Activated CD8-positive, alpha-beta memory T cell treated with anti-CD3 and anti-CD28 coated beads, Interleukin-2, amount 50 U/mL, for 24 hours (primary cell): ENCODE measurements around the gene NDUFB4.
A peak's percentile ranks its signal among the peaks of the same experiment; 100 is the strongest.

Experiments
- DNase-seq: peaks from one replicate; pipeline ENCODE4 v3.0.0-alpha.2; 2020; ENCODE audit errors: extremely low read depth

The NDUFB4 gene

DNA sequence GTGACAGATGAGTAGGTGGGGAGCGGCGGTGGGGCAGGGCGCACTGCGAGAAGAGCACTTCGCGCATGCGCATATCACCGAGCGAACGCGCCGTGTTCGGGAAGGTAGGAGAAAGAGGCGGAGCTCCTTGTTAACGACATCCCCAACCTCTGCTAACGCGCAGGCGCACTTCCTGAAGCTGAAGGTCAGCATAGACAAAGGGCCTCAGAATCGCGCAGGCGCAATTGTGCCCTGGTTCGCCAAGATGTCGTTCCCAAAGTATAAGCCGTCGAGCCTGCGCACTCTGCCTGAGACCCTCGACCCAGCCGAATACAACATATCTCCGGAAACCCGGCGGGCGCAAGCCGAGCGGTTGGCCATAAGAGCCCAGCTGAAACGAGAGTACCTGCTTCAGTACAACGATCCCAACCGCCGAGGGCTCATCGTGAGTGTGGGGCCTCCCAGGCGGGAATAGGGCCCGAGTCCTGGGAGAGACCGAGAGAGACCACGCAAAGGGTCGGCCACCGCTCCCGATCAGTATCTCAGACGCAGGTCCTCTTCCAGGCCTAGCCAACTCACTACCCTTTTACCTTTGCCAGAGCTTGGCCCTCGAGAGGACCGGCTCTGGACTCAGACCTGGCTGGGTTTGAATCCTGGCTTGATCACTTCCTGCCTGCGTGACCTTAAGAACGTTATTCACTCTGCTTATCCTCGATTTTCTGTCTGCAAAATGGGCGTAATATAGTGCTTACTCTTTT lies at the start of gene NDUFB4:
Gene NDUFB4, plus strand, starts transcription at position 221 of the 737 bp plus-strand sequence. Its CDS starts 24 bp downstream, at position 245.
- peak; percentile 94 for DNase-seq

- DNase-seq, result no peak
Measured at GRCh38 chr3:120550546-120550945, 45.6 kb upstream of the NDUFB4 start.

DNA sequence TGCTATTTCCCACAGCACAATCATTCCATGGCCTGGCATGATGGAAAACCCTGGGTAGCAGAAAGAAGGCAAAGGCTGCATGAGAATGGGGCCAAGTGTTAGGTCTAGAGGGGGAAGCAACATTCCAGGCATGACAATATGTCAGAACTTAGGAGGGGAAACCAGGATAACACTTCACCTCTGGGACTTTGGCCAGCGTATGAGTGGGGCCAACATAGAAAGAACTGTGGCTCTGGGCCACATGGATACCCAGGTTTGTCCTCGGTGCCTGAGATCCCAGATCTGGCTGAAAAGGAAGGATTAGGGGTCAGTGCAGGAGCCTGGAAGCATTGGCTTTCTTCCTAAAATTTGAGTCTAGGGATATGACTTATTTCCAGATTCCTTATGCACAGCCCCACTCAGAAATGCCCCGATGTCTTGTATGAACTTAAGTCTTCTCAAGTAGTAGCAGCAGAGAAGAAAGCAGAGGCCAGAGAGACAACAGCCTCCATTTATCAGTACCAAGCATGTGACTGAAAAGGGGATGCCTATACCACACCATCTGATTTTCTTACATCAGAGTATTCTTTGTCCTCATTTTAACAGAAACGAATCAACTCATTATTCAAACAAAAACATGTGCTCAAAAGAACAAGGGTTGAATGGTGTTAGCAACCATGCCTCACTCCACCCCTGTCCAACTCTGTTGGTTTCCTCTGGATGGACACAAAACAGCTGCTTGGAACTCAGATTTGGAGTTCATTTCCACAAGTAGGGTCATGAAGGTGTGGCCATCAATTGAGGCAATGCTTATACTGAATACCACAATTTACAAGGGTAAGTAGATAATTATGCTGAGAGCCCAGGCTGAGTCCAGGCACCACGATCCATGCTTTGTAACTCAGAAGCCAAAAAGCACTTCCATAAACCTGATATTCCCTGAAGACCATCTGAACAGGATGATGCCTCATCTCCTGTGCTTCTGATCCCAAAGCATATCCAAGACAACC lies 43.7 kb upstream of the NDUFB4 start:
- no peak for DNase-seq

DNA sequence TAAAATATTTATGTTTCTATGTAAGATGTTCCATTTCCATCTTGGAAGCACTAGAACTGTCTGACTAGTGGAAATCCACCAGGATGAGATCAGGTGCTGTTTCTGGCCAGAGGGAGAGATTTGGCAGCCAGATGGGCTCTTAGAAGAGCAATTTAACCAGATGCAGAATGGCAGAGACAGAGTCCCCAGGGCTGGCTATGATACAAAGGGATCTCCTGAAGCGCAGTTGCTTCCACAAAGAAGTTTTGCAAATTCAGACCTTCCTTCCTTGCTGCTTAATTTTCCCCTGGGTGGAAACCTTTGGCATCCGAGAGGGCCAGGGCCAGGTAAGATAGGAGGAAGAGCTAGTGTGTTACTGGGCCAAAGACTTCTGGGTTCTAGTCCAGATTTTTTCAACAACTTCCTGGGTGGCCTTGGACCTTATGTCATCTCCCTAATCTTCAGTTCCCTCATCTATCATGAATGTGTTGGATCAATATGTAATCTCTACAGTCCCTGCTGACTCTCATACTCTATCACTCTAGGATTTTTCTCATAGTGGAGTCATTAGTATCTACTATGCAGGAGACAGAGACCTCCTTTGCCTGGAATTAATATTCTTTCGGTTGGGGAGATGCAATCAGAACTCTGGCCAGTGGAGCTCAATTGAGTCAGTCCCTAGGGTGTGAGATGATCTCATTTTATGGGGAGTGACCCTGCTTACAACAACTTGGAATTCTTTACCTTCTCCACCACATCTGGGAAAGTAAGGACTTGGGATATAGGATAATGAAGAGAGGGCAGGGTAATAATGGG lies 41.1 kb upstream of the NDUFB4 start:
- no peak for DNase-seq

DNA sequence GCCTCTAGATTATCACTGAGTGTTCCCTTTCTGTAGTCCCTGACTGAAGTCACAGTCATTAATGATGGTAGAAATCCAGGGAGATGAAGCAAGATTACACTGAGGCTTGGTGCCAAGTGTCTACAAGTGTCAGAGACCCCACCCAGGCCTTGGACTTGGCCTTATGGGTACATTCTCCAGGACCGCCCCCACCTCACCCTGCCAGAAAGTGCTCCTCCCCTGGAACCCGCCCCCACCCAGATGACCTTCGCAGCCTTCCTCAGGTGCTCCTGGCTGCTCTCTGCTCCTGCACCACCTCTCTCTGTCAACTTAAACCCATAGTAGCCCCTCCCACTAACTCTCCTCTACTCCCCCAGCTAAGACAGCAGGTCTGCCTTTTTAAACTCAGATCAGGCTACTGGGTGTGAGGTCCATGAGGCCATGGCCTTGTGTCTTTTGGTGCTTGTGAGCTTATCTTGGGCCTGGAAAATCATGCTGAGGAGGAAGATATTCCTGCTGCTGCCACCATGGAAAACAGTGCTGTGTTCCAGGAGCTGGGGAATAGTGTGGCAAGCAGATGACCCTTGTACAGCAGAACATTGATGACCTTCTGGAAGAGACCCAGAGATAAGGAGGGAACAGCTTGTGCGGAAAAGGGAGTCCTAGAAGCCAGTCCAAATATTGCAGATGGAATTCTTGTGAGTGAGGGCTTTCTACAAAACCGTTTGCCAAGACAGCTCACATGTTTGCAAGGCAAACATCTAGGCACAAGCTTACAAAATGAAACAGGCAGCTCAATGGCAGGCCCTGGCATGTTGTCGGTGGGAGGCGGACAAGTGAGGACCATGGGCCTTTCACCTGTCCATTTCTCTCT lies 40.3 kb upstream of the NDUFB4 start:
- no peak for DNase-seq

DNA sequence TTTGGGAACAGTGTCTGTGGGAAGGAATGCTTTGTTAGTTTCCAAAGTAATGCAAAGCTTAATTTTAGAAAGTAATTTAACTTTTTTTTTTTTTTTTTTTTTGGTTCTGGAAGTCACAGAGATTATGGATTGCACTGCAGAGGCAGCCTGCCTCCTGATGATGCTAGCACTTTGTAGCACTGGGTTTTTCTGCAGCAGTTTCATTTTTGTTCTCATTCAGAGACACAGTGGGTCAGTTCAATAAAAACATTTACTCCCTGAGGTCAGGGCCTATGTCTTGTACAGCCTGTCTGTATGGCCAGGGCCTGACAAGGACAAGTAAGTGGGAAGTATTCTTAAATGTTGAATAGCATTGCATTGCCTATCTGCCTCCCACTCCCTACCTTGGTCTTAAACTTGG lies 39.0 kb upstream of the NDUFB4 start:
- DNase-seq, result no peak

DNA sequence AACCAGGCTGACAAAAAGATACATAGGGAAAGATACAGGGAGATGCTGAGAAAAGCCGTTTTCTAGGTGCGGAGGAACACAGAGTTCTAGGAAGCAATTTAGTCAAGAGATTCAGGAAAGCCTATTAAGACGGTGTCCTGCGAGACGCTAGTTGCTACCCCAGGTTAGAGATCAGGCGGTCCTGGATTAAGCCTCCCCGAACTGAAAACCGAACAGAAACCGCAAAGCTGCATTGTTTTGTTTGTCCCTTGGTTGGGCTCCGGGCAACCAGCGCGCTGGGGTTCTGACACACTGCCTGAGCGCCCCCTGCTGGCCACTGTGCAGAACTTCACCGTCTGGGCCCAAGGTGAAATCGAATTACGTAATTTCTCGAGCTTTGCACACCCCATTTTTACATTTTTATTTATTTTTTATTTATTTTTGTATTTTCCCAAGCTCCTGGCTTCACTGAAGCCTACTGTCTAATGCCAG lies 37.3 kb upstream of the NDUFB4 start:
- peak; percentile 58 for DNase-seq

DNA sequence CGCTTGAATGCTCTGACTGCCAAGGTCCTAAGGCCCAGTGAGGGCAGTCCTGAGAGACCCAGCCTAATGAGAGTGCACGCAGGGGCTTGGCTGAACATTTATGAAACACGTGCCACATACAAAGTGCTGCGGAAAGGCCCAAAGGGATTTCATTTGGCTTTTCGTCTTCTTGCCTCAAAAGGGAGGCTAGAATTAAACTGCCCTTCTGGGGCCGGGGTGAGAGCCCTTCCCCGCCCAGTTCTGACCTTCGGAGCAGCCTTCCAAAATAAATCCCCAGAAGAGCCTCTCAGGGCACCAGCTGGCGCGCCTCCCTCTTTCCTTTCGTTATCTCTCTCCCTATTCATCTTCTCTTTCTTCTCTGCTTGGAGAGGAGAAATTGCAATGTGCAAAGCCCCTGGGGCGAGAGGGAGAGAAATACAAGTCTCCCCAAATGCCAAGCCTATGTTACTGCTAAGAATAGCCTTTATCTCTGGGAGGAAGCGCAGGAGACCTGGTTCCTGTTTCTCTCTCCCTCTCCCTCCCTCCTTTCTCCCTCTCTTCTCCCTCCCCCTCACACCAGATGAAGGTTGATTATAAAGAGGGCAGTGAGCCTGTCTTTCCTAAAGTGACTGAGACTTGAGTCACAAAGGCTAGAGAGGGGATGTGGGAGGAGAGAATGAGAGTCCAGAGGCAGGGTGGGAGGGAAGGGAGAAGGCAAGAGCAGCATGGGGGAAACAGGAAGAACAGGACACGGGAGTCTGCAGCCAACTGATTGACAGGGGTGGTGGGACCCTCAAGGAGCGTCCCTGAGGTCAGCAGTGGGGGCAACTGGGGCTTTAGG lies 36.7 kb upstream of the NDUFB4 start:
- DNase-seq, result no peak

GRCh38 chr3:120560304-120561250 lies 35.6 kb upstream of the NDUFB4 start:
- DNase-seq, result no peak

GRCh38 chr3:120561251-120562045 lies 34.7 kb upstream of the NDUFB4 start:
- DNase-seq, result peak; percentile 27

DNA sequence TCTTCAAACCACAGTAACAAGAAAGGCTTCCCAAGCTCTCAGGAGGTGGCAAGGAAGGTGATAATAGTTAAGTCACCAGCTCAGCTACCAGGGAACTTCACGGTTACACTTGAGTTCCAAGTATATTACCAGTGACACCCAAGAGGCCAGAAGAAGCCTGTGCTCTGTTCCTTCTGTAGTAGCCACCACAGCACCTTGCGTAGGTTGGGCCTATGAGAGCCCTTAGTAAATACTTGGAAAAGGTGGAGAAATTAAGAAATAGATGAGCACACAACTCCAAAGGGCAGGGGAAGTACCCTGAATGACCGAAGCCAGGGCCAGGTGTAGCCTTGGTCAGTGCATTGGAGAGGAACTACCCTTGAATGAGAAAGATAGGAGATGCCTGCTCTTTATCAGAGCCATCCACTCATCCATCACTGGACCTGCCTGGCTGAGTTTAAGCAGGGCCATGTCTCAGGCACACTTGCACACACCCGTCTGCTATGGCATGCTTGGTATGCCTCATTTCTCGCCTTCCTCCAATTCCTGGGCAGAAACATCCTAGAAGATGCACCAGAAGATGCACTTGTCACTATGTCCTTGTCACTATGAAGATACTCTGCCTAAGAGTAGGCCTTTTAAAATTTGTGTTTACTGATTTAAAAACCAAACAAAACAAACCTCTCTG lies 32.6 kb upstream of the NDUFB4 start:
- no peak for DNase-seq

GRCh38 chr3:120566243-120566975 lies 29.7 kb upstream of the NDUFB4 start:
- DNase-seq, result no peak

DNA sequence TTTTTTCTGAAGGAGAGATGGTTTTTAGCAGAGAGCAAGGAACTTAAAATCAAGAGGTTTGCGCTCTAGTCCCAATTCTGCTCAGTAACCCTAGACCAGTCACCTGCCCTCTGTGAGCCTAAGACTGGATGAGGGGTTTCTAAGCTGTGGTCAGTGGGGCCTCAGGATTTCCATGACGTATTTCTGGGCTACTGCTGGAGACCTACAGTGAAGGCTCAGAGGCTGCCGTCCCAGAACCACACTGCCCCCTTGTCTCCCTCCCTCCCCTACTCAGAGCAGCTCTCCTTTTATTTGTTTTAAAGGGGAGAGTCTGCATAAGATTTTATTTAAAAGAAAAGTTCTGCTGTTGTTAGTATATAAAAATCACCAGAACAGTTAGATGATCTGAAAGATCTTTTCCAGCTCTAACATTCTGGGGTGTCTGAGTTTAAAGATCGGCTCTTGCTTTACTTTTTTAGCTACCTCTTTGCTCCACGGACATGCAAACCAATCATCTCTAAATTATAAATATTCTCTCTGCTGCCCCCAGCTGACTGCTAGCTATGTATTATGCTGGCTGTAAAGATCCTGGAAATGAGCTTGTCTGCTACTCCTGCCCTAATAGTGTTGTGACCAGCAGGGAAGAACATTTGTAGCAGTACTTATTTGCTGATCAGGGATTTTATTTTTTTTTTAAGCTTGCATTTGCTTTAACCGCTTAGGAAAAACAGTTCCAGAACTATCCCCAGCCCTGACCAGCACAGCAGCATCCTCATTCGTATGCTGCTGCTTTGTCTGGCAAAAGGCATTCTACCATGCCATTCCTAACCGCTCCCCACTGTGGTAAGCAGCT lies 28.6 kb upstream of the NDUFB4 start:
- no peak for DNase-seq

DNA sequence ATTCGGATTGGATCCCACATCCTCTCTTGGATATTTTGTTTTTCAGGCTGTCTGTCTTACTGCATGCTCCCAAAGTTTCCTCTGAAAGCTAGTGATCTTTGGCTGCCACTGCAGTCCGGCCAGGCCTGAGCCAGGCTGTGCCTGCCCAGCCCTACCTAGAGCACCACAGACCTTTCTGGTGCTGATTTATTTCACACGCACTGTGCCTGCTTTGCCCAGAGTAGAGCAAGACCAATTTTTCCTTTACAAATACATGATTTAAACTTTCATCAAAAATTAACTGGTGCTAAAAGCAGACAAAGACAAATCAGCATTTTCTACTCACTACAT lies 28.0 kb upstream of the NDUFB4 start:
- no peak for DNase-seq

GRCh38 chr3:120568598-120568997 lies 27.5 kb upstream of the NDUFB4 start:
- no peak for DNase-seq
